Activated CD4-positive, alpha-beta T cell treated with anti-CD3 and anti-CD28 coated beads, Interleukin-2, amount 50 U/mL, for 4 hours (primary cell): ENCODE measurements around the gene ADAMTS16.
A peak's percentile ranks its signal among the peaks of the same experiment; 100 is the strongest.

Experiments used
- DNase-seq, 2 experiments: peaks; one replicate each; pipeline ENCODE4 v3.0.0-alpha.2; 2020

The ADAMTS16 gene

DNA sequence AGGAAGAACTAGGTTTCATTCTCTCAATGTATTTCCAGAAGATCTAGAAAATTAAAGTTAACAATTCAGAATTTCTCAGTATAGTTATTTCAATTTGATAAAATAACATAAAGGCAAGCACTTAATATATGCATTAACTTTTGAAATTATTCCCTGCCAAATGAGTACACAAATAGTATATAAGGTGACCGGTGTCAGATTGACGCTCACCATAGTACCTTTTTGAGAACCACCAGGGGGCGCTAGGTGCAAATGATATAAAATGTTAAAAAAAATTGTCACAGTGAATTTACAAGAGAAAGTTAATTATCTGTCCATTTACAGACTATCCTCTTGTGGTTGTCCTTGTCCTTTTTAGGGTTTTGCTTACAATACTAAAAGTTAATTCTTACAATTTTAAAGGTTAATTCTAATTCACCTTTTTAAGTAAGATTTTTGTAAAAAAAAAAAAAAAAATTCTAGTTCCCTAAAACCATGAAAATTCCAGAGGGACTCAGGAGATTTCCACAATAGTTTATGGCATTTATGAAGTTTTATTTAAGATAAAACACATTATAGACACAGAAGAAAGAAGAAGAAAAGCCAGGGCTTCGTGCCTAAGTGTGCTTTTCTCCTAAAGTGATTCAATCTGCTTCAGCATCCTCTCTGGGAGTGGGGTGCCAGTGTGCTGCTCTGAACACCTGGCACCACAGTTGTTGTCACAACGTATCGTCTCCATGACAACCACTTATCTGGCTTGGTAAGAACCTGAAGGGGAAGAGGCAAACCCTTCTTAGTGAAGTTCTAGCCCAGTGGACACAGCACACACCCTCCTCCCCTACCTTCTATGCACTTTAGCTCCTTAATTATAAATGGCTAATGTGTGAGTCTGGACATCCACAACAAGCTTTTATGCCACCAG is 1.7 kb downstream of the ADAMTS16 start:
- DNase-seq, result peak; percentile 26 to 38

- DNase-seq, result no peak
Measured at GRCh38 chr5:5144441-5144840, 4.3 kb downstream of the ADAMTS16 start.

DNA sequence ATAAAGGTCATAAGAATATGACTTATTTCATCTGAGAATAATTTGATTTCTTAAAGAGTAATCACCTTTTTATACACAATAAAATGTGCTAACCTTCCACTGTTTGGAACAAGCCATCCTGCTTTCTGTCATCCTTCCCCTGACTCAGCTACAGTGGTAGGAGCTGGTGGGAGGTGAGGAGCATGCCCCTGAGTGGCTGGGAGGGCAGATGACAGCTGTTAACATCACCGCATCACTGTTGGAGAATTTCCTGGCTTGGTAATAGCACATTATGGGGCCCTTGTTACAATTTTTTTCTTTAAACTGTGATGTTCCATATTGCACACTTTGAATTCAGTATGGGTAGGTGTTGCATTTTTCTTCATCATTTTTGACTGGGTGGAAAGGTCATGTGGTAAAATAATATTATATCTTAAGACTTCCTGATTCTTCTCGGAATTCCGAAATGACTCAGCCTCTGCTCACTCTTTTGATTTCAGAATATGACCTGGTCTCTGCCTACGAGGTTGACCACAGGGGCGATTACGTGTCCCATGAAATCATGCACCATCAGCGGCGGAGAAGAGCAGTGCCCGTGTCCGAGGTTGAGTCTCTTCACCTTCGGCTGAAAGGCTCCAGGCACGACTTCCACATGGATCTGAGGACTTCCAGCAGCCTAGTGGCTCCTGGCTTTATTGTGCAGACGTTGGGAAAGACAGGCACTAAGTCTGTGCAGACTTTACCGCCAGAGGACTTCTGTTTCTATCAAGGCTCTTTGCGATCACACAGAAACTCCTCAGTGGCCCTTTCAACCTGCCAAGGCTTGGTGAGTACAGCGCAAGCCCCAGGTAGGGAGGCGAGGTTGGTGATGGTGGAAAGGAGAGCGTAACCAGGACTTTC is 5.8 kb downstream of the ADAMTS16 start:
- DNase-seq, result no peak

GRCh38 chr5:5146530-5147160 is 6.5 kb downstream of the ADAMTS16 start:
- DNase-seq, result no peak

DNA sequence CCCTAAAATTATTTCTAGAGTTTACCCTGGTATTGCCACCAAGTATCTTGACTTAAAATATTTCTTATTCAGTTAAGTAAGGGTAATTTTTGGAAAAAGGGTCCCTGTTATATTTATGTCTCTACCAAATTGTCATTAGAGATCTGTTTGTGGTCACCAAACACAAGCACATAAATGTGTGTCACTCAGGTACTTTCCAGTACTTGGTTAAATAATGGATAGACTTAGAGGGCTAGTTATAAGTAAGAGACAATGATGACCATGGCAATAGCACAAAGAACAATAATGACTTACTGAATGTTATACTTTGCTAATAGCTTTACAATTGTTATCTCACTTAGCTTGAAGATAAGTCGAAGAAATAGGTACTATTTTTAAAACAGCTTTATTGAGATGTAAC is 9.0 kb downstream of the ADAMTS16 start:
- DNase-seq, result no peak

- DNase-seq, result no peak
Measured at GRCh38 chr5:5150667-5151066, 10.5 kb downstream of the ADAMTS16 start.

DNA sequence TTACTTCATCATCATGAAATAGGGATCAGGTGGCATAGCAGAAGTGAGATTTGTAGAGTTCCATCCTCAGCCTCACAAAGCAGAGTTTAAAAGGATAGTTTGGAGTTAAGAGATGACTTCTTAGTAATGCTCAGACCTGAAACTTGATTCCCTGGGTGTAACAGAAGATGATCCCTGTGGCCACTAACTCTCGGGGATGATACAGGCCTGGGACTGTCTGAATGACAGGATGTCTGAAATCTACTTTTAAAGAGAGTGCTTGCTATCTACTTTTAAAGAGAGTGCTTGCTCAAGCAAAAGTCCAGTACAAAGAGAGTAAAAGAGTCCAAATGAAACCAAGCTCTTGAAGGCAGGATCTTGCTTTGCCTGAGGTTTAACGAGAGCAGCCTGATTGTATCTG is 14.6 kb downstream of the ADAMTS16 start:
- no peak for DNase-seq

DNA sequence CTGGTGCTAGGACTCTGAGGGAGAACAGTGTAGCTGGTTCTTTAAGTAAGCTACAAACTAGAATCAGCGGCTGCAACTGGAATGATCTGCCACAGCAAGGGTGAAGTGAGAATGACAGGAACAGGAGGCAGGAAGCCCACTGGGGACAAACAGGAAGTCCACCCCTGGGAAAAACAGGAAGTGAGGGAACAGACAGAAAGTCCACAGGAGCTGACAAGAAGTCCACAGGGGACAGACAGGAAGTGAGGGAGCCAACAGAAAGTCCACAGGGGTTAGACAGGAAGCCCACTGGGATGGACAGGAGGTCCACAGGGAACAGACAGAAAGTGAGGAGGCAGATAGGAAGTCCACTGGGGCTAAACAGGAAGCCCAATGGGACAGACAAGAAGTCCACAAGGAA is 15.5 kb downstream of the ADAMTS16 start:
- DNase-seq, result no peak

DNA sequence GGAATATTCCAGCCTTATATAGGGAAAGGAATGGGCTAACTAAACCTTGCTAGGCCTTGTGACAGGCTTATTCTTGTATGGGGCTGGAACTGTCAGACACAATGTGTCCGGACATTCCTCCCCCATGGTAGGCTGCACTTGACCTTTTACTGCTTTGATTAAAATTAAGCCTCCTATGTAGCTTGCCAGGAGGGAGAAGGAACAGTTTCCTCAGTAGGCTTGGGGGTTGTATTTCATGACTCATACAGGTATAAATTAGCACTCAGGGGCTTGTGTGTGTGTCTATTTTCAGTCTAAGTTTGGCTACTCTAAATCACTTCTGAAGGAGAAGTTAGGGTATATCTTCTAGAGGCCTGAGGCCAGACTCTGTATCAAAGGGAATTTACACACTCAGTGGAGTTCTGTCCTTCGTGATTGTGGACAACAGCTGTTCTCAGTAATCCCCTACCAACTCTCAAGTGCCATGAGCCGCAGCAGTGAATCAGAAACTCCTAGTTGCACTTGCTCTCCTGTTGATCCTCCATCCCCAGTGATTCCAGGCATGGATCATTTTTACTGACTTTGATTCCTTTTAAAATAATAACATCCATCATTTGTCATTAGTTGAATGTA is 16.4 kb downstream of the ADAMTS16 start:
- DNase-seq, result no peak

DNA sequence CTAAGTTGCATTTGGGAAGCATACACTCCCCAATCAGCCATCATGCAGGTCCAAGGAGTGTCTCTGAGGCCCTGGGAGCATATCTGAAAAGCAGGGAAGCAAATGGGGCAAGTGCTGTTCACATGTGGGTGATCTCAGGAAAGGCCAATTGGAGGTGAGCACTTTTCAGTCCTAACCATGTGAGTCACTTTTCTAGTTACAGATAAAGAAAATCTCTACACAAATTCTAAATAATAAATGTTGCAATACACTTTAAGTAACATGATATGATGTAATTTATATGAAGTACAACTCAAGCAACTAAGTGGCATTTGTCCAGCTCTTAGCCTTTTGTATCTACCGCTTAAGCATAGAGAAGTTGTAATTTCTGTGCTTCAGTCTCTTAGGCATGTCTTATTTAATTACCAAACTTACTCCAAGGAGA is 18.4 kb downstream of the ADAMTS16 start:
- DNase-seq, result no peak

DNA sequence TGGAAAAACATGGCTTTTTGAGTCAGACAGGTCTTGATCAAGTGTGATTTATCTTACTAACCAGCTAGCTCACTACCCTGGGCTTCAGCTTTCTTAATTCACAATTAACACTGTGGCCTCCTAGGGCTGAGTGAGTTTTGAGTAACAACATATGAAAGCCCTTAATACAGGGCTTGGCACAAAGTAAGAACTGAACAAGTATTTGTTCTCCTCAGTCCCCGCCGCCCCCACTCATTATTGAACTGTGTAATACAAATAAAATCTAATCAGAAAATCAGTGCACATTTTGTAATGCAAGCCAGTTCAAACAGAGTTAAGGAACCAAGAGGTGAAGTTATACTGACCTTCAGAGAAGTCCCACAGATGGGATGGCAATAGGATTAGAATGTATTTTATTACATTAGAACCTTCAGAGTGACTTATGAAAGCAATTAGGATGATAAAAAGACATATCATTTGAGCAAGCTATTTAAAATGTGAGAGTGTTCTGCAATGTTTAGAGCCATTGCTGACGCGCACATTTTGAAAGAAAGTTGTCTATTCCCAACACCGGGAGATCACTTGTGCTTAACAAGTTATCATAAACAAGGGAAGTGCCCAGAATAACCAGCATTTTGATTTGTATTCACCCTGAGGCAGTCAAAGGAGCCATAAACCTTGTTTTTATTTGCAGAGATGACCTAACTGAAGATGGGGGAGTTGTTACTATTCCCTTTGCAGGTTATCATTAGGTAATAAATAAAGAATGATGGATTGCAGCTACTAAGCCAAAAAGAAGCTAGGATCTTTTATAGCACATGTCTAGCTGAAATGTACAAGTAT is 19.4 kb downstream of the ADAMTS16 start:
- DNase-seq, result no peak

GRCh38 chr5:5164163-5164562 is 24.0 kb downstream of the ADAMTS16 start:
- no peak for DNase-seq

DNA sequence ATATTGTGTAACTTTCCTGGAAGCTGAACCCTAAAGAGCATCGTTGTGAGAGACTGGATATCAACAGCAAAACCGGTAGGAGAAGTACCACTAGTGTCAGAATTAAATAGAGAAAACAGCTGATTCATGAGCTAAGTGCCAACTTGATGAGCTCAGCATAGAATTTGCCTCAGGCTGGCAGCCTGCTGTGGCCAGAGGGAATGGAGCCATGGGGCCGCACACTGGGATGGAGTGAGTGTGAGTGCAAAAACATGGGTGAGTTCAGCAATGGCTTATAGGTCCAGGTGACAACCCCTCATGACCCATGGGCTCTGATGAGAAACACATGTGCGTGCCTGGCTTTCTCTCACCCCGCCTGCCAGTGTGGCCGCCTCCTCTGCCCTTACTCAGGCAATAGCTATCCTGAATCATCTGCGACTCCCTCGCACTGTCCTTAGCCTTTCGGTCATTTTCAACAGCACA is 25.4 kb downstream of the ADAMTS16 start:
- DNase-seq, result no peak

- DNase-seq, result no peak
Measured at GRCh38 chr5:5169466-5169865, 29.3 kb downstream of the ADAMTS16 start.

DNA sequence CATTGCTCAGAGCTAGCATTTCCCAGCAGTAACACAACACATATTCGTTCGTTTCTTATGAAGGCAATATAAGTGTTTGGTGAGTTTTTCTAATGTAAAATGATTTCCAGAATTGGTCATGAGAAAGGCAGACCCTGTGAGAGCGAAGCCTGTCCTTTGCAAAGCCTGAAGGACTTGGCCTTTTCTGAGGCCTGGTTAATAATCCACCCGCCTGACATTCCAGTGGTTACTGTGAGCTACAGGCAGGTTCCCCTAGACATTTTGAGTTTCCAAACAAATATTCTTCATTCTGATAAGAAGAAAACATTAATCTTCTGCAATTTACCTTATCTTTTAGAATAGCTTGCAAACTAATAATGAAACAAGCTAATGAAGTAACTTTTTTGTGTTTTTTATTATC is 38.0 kb downstream of the ADAMTS16 start:
- DNase-seq, result no peak

DNA sequence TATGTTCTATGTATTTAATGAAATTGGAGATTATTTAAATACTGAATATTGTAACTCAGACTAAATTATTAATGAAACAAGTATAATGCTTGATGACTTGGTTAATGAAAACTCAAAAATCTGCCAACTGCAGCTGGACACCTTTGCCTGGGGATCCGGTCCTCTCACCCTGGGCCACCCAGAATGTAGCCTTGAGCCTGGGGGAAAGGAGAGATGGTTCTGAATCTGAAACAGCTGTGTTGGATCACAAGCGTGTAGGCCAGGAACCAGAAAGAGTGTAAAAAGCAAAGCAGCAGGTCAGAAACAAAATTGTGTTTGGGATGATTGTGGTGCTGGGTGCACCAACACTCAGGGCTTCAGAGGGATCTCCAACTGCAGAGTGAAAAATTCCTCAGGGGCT is 38.5 kb downstream of the ADAMTS16 start:
- DNase-seq, result no peak

DNA sequence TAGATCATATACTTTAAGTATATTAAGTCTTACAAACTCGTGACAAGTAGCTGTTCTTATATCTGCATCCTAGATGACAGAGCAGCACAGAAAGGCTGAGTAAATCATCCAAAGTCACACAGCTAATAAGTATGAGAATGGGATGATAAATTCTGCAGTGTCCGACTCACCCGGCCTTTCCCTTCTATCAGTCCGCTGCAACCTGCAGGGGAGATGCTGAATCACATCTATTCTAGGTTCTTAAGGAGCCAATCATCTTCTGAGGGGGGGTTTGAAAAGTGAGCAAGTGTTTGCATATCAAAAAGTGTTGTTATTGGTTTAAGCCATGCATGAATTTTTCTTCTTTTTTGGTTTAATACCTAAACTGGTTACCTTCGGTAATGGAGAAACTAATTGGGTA is 38.9 kb downstream of the ADAMTS16 start:
- no peak for DNase-seq

DNA sequence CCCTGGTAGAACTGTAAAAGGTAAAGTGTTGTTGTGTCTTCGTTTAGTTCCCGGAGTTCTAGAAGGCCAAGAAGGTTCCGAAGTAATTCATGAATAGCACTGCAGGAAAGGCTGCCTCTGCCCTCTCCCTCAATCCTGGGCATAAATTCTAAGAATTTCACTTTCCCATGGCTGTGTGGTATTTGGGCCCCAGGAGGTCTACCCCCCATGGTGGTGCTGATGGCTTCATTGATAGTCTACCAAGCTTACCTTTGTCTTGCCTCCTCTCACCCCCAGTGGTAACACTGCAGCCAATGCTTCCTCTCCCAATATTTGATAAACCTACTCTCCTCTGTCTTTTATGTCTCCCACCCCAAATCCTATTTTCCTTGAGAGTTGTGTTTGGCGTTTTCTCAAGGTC is 39.5 kb downstream of the ADAMTS16 start:
- DNase-seq, result no peak

DNA sequence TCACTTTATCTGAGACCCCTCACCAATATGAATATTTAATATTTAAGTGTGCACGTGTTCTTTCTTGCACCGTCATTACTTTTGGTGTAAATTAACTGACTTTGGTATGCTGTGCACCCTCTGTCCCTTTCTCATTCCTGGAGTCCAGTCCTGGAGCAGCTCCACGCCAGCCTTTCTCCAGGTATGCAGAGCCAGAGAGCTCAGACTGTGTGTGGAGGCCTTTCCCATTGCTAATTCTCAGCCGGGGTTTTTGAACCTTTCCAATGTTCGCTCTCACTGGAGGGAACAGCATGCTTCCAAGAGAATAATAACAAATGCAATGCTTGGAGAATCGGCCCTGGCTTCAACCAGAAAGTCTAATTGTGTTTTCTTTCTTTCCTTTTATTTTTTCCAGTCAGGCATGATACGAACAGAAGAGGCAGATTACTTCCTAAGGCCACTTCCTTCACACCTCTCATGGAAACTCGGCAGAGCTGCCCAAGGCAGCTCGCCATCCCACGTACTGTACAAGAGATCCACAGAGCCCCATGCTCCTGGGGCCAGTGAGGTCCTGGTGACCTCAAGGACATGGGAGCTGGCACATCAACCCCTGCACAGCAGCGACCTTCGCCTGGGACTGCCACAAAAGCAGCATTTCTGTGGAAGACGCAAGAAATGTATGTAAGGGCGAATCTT is 41.7 kb downstream of the ADAMTS16 start:
- DNase-seq, result no peak

DNA sequence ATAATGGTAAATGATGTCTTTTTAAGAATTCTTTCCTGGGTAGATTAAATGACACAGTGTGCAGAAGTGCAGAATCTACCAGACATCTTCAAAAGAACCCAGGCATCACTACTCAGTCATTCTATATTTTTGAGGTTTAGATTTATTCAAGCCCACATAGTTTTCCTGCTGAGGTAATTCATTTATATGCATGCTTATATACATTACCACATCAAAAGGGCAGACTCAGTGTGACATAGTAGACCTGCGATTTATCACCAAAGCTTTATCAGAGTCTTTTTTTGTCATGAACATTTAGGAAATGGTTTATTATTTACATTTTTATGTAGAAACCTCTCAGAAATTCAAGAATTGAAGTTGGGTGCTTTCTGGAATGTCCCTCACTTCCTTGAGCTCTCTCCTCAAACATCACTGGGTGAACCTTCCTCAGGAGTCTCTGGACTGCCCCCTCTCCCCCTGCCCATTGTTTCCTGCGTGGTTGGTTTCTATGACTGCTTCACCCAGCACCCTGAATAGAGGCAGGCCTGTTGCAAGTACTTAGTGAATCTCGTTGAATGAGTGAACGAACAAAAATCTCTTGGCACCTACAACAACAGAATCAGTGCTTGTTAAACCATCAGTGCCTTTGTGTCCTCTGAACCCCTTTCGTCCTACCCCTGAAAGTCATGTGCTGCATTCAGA is 42.5 kb downstream of the ADAMTS16 start:
- no peak for DNase-seq

DNA sequence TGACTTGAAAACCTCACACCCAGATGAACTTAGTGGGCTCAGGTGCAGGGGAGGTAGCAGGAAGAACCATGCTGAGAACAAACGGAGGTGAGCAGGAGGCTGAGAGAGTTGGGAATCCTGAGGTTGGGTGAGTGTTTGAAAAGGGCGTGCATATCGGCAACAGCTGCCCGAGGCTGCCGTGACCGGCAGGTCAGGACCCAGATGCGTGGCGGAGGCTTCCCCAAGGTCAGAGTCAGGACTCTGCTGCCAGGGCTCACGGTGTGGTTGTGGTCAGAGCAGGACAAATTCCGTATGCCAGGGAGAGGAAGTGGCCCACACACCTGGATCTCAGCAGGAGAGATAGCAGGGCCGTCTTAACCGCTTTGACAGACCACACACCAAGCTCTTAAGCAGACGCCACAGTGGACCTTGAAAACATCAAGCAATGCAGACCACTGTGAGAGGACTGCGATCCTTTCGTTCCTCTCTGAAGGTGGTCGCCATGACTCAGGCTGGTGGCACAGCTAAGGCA is 43.1 kb downstream of the ADAMTS16 start:
- no peak for DNase-seq
